ENCODE results near the gene LRRC63.

The LRRC63 gene

DNA sequence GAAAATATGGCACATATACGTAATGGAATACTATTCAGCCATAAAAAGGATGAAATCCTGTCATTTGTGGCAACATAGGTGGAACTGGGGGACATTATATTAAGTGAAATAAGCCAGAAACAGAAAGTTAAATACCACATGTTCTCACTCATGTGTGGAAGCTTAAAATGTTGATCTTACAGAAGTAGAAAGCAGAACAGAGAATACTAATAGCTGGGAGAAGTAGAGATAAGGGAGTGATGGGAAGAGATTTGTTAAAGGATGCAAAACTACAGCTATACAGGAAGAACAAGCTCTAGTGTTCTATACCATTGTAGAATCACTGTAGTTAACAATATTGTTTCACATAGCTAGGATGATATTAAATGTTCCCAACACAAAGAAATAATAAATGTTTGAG, 107.3 kb downstream of the LRRC63 start:
- Histone ChIP-seq H3K27me3 (ENCODE audit: control insufficient read depth, insufficient read depth, low read length) (no peaks in the 10 kb centered on the region), H3K9me3 (ENCODE audit: control insufficient read depth, insufficient read depth, low read length) (no peaks in the 10 kb centered on the region), H3K4me1 (ENCODE audit: control insufficient read depth, insufficient read depth, low read length) (no peaks in the 10 kb centered on the region), H3K36me3 (ENCODE audit: control insufficient read depth, insufficient read depth, low read length) (no peaks in the 10 kb centered on the region), H3K4me3 (ENCODE audit: low read depth, low read length) (no peak overlapping the region), H3K9ac (ENCODE audit: low read depth, low read length) (no peak overlapping the region)

DNA sequence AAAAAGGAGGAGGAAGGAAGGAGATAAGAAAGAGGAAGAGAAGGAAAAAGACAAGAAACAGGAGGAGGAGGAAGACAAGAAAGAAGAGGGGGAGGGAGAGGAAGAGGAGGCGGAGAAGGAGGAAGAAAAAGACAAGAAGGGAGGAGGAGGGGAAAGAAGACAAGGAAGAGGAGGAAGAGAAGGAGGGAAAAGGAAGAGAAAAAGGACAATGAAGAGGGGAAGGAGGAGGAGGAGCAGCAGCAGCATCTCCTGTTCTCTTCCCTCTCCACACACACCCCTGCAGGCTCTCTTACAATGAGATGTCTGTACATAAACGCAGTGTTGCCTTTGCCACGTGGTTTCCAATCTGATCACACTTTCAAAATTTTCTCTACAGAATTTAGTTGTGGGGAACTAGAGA, 108.7 kb downstream of the LRRC63 start:
- Histone ChIP-seq H3K9me3 (ENCODE audit: control insufficient read depth, insufficient read depth, low read length) (no peaks in the 10 kb centered on the region), H3K4me3 (ENCODE audit: low read depth, low read length) (no peak overlapping the region), H3K27me3 (ENCODE audit: control insufficient read depth, insufficient read depth, low read length) (no peaks in the 10 kb centered on the region), H3K36me3 (ENCODE audit: control insufficient read depth, insufficient read depth, low read length) (no peaks in the 10 kb centered on the region), H3K4me1 (ENCODE audit: control insufficient read depth, insufficient read depth, low read length) (no peaks in the 10 kb centered on the region), H3K9ac (ENCODE audit: low read depth, low read length) (no peak overlapping the region)

DNA sequence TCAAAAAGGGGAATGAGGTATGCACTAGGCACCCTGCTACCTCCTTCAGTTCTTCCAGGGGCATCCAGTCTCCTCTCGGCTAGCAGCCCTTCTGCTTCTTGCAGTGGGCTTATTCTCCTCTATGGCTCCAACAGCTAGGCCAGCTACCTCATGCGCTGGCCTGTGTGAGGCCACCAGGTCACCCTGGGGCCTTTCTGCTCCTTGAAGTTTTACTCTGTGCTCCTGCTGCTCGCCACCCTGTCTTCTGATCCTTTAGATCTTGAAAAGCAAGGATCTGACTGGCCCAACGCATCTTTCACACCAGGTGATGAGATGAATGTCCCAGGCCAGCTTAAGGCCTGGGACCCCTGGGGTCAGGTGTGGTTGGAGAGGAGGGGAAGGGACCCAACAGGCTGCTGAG, 109.1 kb downstream of the LRRC63 start:
- Histone ChIP-seq H3K4me1 (ENCODE audit: control insufficient read depth, insufficient read depth, low read length) (no peaks in the 10 kb centered on the region), H3K27me3 (ENCODE audit: control insufficient read depth, insufficient read depth, low read length) (no peaks in the 10 kb centered on the region), H3K36me3 (ENCODE audit: control insufficient read depth, insufficient read depth, low read length) (no peaks in the 10 kb centered on the region), H3K4me3 (ENCODE audit: low read depth, low read length) (no peak overlapping the region), H3K9me3 (ENCODE audit: control insufficient read depth, insufficient read depth, low read length) (no peaks in the 10 kb centered on the region), H3K9ac (ENCODE audit: low read depth, low read length) (no peak overlapping the region)

DNA sequence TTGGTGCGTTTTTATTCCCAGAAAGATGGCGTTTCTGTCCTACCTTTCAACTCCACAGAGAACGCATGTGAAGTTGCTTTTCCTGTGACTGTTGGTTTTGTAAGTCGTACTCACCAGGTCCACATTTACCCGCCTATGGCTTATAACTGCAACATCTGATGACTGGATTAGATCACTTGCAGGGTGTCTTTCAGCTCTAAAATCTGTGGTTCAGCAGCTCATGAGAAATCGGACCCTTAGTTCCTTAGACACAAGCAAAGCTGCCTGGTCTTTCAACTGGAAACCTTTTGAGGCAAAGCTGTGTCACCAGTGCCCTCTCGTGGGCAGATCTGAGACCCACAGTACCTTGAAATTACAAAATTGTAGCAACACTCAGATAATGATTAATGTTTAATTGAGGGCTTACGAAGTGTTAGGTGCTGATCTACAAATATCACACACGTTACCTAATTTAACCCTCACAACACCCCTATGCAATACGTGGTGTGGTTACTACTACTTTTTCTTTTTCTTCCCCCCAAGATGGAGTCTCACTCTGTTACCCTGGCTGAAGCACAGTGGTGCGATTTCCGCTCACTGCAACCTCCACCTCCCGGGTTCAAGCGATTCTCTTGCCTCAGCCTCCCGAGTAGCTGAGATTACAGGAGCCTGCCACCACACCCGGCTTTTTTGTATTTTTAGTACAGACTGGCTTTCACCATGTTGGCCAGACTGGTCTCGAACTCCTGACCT, 109.9 kb downstream of the LRRC63 start:
- H3K27me3 ChIP-seq (ENCODE audit: control insufficient read depth, insufficient read depth, low read length) = no peaks in the 10 kb centered on the region
- H3K9ac ChIP-seq (ENCODE audit: low read depth, low read length) = no peak overlapping the region

DNA sequence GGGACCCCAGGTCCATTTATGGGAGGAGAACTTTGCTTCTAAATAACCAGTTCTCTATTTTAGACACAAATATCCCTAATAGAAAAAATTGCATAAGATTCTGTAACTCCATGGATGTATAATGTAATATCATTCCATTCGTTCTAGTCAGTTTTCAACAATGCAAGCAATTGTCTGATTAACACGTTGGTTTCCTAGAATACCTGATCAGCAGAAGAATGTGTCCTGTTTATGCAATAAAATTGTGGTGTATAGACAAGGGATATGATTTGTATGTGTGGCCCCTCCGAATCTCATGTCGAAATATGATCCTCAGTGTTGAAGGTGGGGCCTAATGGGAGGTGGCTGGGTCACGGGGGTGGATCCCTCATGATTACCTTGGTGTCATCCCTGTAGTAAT, 113.2 kb downstream of the LRRC63 start:
- Histone ChIP-seq H3K9me3 (ENCODE audit: control insufficient read depth, insufficient read depth, low read length) (no peaks in the 10 kb centered on the region), H3K4me3 (ENCODE audit: low read depth, low read length) (no peak overlapping the region), H3K27me3 (ENCODE audit: control insufficient read depth, insufficient read depth, low read length) (no peaks in the 10 kb centered on the region), H3K36me3 (ENCODE audit: control insufficient read depth, insufficient read depth, low read length) (no peaks in the 10 kb centered on the region), H3K4me1 (ENCODE audit: control insufficient read depth, insufficient read depth, low read length) (no peaks in the 10 kb centered on the region), H3K9ac (ENCODE audit: low read depth, low read length) (no peak overlapping the region)

More for the DNA sequence above, 109.9 kb downstream of the LRRC63 start:
- H3K36me3 ChIP-seq (ENCODE audit: control insufficient read depth, insufficient read depth, low read length) = no peaks in the 10 kb centered on the region
- no peaks in the 10 kb centered on the region for H3K4me1 ChIP-seq (ENCODE audit: control insufficient read depth, insufficient read depth, low read length)
- H3K4me3 ChIP-seq (ENCODE audit: low read depth, low read length) = no peak overlapping the region
- no peaks in the 10 kb centered on the region for H3K9me3 ChIP-seq (ENCODE audit: control insufficient read depth, insufficient read depth, low read length)
